Dermis blood vessel endothelial cell (primary cell): ENCODE measurements around the gene NBEAL2. TPM values are rescaled to one million over a fixed set of nuclear protein-coding genes. Genes with fewer than 3 reads are reported as not detected.

ENCODE experiments used
- DNase-seq: peaks from one replicate; pipeline ENCODE4 v3.0.0; 2010
- total RNA-seq: library from RNA; depleted of rRNA; stranded (reverse); fragments of >200 nt; gene quantifications from 2 replicates; pipeline ENCODE4 v1.2.3, GENCODE V29; 2014

Gene NBEAL2
- total RNA-seq, 1 donor from 2014 or later: 30.6 TPM

DNA sequence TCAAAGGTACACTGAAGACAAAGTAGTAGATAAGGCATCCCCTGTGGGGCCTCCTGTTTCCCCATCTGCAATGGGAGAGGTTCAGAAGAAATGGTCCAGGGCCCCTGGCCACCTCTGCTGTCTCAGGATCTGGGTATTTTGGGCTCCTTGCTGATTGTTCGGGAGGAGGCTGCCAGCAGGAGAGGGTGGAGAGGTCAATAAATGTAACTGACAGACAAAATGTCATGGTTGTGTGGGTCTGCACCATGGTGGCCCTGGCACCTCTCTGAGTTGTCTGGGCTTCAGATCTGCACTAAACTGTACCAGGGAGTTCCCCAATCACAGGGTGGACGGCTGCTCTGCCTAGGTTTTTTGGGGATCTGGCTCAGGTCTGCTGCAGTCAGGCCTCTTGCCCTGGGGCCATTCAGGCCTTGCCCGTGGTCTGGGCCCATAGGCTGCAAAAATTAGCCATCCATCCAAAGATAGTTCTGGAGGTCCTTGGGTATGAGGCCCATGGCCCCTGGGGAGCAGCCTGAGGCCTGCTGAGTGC, 7.4 kb downstream of the NBEAL2 start:
- no peak for DNase-seq

GRCh38 chr3:46987319-46987742, 7.9 kb downstream of the NBEAL2 start:
- peak; percentile 18 for DNase-seq

DNA sequence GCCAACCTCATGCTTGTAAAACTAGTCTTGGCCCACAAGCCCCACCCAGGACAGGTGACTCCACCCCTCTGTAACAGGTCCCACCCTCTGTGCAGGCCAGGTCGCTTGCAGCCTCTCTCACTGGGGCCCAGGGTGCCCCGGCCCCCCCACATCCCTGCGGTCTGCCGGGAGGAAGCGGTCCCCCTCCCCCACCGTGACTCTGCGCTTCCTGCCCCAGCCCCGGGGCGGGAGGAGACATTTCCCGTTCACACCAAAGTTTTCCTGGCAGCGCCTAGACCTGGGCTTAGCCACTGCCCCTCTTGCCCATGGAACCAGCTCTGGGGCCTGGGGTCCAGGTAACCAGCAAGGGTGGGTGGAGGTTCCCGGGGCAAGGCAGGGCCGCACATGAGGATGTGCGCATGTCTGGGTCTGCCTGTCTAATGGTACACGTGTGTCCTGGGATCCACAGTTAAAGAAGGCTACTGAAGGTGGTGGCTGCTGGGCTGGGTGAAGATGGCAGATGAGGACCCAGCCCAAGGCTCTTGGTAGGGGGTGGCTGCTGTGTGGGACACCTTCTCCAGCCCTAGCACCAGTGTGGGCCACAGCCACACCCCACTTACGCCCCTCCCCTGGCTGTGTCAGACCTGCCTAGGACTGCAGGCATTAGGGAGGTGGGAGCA, 8.4 kb downstream of the NBEAL2 start:
- DNase-seq: peak; percentile 67

DNA sequence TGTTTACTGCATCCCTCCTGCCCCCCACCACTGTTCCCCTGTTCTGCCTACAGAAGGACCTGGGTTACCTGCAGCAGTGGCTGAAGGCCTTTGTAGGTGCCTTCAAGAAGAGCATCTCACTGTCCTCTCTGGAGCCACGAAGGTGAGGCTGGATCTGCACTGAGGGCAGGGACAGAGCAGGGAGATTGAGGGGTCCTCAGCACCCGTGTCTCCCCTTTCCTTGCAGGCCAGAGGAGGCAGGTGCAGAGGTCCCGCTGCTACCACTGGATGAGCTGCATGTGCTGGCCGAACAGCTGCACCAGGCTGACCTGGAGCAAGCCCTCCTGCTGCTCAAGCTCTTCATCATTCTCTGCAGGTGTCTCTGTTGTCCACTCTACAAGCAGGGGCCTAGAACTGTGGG, 9.2 kb downstream of the NBEAL2 start:
- DNase-seq: no peak

GRCh38 chr3:46989146-46989810, 9.8 kb downstream of the NBEAL2 start:
- DNase-seq: no peak

DNA sequence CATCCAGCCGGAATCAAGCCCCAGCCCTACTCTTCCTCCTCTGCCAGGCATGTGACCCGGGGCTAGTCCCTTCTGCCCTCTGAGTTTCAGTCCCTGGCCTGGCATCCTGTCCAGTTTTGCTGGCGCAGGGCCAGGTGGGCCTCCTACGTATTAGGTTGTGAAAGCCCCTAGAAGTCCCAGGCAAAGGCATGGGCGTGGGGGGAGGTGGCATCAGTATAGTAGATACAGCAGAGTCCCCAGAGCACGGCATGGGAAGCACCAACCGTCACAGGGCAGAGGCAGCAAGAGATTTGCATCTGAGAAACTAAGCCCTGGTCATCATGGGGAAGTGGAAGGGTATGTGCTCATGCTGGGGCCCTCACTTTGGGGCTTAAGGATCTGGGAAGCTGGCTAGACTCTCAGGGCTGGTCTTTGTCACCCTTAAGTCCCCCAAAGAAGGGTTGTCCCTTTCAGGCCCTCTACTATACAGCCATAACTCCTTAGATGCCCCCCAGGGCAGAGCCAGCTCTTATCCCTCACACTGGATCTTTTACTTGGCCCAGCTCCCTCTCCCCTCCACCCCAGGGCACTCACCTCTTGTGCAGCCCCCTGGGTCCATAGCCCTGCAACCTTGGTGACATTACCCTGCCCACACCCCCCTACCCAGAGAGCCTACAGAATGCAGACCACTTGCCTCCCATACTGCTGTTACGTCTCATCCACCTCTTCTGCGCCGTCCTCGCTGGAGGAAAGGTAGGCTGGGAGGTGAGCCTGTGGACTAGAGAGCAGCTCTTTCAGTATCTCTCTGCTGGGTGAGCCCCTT, 11.3 kb downstream of the NBEAL2 start:
- DNase-seq: peak; percentile 23

DNA sequence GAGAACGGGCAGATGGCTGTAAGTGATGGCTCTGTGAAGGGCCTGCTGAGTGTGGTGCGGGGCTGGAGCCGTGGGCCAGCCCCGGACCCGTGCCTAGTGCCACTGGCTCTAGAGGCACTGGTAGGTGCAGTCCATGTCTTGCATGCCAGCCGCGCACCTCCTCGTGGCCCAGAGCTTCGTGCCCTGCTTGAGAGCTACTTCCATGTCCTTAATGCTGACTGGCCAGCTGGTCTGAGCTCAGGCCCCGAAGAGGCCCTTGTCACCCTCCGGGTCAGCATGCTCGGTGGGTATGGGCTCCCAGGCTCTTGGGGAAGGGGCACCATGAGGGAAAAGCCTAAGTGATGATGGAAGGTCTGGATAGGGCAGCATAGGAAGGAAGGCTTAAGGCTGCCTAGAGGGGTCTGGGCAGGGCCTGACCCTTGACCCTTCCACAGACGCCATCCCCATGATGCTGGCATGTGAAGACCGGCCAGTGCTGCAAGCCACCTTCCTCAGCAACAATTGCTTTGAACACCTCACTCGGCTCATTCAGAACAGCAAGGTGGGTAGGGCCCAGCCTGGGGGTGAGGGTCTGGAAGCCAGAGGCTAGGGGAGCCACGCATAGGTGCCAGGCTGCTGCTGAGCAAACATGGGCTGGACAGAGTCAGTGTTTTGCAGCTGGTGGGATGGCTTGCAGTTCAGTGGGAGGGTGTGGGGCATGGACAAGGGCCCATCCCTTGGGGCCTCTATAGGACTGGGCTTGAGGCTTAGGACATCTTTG, 12.1 kb downstream of the NBEAL2 start:
- DNase-seq: no peak

GRCh38 chr3:46992231-46992630, 12.8 kb downstream of the NBEAL2 start:
- no peak for DNase-seq

- DNase-seq: no peak
Observed at GRCh38 chr3:46993292-46993691, 13.8 kb downstream of the NBEAL2 start.

- DNase-seq: no peak
Observed at GRCh38 chr3:46993986-46994385, 14.5 kb downstream of the NBEAL2 start.

DNA sequence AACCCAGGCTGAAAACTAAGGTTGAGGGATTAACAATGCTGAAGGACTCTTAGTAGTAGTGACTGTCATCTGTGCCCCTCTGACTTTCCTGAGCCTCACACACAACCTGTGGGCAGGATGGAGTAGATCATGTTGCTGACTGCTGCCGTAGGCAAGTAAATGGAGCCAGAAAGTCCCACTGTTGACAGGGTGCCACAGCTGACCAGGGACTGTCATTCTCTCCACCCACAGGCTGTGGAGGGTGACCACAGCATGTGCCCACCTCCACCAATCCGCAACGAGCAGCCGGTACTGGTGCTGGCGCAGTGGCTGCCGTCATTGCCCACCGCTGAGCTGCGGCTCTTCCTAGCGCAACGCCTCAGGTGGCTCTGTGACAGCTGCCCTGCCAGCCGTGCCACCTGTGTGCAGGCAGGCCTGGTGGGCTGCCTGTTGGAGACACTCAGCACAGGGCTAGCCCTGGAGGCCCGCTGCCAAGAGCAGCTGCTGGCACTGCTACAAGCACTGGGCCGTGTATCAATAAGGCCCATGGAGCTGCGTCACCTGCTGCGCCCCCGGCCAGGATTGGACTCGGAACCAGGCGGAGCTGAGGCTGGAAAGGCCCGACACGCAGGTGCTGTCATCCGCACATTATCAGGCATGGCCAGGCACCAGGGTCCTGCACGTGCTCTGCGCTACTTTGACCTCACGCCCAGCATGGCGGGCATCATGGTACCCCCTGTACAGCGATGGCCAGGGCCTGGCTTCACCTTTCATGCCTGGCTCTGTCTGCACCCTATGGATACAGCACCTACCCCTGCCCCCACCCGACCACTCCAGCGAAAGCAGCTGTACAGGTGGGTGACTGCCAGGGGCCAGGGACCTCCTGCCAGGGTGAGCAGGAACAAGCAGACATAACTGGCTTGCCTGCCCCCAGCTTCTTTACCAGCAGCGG, 15.6 kb downstream of the NBEAL2 start:
- no peak for DNase-seq

DNA sequence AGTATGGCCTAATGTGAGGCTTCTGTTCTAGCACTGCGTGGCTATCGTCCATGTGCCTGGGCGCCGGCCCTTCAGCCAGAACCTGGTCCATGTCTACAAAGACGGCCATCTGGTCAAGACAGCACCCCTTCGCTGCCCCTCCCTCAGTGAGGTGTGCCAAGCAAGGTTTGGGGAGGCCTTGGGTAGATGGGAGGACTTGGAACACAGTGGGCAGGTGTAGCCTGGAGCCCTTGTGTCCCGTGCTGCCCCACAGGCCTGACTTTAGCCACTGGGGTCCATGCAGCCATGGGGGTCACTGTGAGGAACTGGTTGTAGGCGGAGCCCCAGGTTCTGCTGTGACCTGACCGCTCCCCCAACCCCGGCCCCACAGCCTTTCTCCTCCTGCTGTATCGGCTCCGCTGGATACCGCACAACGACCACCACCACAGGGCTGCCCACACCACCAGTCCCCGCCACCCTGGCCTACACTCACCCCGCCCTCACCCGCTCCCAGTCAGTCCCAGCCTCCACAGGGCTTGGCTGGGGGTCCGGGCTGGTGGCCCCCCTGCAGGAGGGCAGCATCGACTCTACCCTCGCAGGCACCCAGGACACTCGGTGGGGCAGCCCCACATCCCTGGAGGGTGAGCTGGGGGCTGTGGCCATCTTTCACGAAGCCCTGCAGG, 16.6 kb downstream of the NBEAL2 start:
- no peak for DNase-seq

DNA sequence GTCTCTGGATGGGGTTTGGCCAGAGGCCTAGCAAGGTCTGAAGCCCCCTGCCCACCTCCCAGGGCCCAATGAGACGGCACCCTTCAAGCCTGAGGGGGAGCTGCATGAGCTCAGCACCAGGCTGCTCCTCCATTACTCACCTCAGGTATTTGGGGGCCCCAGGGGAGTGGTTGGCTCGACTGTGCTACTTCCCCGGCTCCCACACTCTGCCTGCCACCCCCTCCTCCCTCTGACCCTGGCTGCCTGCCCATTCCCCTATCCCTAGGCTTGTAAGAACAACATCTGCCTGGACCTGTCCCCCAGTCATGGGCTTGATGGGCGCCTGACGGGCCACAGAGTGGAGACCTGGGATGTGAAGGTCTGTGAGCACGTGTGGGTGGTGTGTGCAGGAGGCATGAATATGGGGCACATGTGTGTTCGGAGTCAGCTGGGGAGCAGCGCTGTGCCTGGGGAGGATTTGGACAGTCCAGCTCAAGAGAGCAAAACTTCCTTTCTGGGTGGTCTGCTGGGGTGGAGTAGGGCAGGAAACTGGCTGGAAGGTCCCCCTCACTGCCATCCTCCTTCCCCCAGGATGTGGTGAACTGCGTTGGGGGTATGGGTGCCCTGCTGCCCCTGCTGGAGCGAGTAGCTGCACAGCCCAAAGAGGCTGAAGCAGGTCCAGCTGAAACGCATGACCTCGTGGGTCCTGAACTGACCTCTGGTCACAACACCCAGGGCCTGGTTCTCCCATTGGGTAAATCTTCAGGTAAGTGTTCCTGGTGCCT, 17.4 kb downstream of the NBEAL2 start:
- DNase-seq: no peak

- DNase-seq: no peak
Observed at GRCh38 chr3:46997453-46998091, 18.1 kb downstream of the NBEAL2 start.

GRCh38 chr3:46998121-46998851, 18.8 kb downstream of the NBEAL2 start:
- peak; percentile 86 for DNase-seq

- no peak for DNase-seq
Observed at GRCh38 chr3:46998852-46999515, 19.5 kb downstream of the NBEAL2 start.

DNA sequence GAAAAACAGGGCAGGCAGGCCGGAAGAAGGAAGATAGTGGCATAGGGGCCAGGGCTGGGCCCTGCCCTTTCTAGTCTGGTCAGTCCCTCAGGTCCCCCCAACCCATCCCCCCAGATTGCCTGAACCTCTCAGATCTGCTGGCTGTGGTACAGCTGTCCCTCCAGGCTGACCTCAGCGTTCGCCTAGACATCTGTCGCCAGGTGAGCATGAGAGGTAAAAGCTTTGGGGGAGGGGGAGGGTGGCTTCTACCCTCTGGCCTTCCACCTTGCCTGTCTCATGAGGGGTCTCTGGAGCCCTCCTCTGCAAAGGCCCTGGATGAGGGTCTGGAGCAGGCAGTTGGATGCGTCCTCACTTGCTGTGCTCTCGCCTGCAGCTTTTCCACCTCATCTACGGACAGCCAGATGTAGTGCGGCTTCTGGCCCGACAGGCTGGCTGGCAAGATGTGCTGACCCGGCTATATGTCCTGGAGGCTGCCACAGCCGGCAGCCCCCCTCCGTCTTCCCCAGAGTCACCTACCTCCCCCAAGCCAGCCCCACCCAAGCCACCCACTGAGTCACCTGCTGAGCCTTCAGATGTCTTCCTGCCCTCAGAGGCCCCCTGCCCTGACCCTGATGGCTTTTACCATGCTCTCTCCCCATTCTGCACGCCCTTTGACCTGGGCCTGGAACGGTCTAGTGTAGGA, 20.2 kb downstream of the NBEAL2 start:
- DNase-seq: no peak
